Measurements from ENCODE around the gene PTP4A2.
A peak's percentile ranks its signal among the peaks of the same experiment; 100 is the strongest.

PTP4A2 gene

GRCh38 chr1:31939484-31940329 is 1.5 kb upstream of the PTP4A2 start:
- Histone ChIP-seq H3K4me3 (ENCODE audit: low read depth in 1 of 2, low read length in 2 of 2) (peak overlapping the region in 1 of 2 experiments; percentile 21; a peak in 1 of 4 replicates), H3K9me3 (ENCODE audit: insufficient read depth, low read length, severe bottlenecking) (no peaks in the 10 kb centered on the region), H3K27ac (ENCODE audit: low read length) (peak overlapping the region; percentile 73), H3K27me3 (ENCODE audit: insufficient read depth, low read length, poor library complexity) (no peaks in the 10 kb centered on the region), H3K9ac (ENCODE audit: low read depth, low read length) (peak overlapping the region; percentile 44), H4K20me1 (ENCODE audit: insufficient read depth, low read length) (peaks cover 23% of the 10 kb centered on the region), H3K79me2 (ENCODE audit: insufficient read depth, low read length) (peaks cover 76% of the 10 kb centered on the region), H3K36me3 (ENCODE audit: insufficient read depth, low read length) (peaks cover 22% of the 10 kb centered on the region; the same call in 1 of the 2 replicates), H3K4me1 (ENCODE audit: insufficient read depth, low read length) (peaks cover 80% of the 10 kb centered on the region), H2AFZ (ENCODE audit: low read depth, low read length) (peak overlapping the region; percentile 28; the same call in 1 of the 2 replicates), H3K4me2 (ENCODE audit: insufficient read depth, low read length) (peak overlapping the region; percentile 41)
- TF ChIP-seq EZH2 (IDR thresholded peaks at IDR 0.05; ENCODE audit: borderline replicate concordance, low read depth, low read length, severe bottlenecking) = no peak
- peak; percentile 79 for TF ChIP-seq CTCF (IDR thresholded peaks at IDR 0.05; ENCODE audit: borderline replicate concordance, extremely low read depth, low read length, poor library complexity, severe bottlenecking)
- DNase-seq (peak; percentile 90), ATAC-seq (ENCODE audit: insufficient read depth, low read depth) (peak; percentile 54)

DNA sequence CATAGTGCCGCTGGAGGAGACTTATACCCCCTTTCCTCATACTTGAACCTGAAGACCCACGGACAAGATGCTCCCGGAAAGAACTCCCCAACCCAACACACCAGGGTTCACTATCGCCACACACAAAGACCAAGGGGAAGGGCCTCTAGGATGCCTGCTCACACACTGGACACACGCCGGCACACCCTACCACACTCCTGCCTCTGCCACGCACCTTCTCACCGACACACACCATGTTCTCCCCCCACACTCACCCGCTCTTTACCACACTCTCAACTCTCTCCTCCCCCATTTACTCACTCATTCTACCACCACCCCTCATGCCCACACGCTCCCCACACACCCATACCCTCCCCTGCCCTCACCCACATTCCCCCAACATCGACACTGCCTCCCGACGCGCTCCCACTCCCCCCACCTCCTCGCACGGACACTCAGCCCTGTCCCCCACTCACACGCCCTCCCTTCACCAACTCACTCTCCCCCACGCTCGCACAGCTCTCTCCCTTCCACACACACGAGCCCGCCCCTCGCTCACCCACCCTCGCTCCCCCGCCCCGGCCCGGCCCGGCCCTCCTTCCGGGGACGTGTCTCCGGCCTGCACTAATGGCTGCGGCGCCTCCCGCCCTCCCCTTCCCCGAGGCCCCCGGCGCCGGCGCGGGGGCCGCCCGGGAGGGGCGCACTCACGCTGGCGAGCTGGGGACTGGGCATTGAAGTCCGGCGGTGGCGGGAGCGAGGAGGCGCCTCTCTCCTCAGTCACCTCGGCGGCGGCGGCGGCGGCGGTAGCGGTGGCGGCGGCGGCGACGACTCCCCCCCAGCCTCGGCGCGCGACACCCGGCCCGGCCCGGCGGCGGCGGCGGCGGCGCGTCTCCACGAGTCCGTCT is 626 bp downstream of the PTP4A2 start:
- Histone ChIP-seq H3K4me1 (ENCODE audit: insufficient read depth, low read length) (peaks cover 80% of the 10 kb centered on the region), H2AFZ (ENCODE audit: low read depth, low read length) (no peak overlapping the region), H3K9me3 (ENCODE audit: insufficient read depth, low read length, severe bottlenecking) (no peaks in the 10 kb centered on the region), H3K27me3 (ENCODE audit: insufficient read depth, low read length, poor library complexity) (no peaks in the 10 kb centered on the region), H3K27ac (ENCODE audit: low read length) (peak overlapping the region; percentile 96), H3K4me3 (ENCODE audit: low read depth in 1 of 2, low read length in 2 of 2) (peak overlapping the region; percentile 63 to 86), H4K20me1 (ENCODE audit: insufficient read depth, low read length) (peaks cover 29% of the 10 kb centered on the region), H3K9ac (ENCODE audit: low read depth, low read length) (peak overlapping the region; percentile 85), H3K79me2 (ENCODE audit: insufficient read depth, low read length) (peaks cover 89% of the 10 kb centered on the region), H3K36me3 (ENCODE audit: insufficient read depth, low read length) (peaks cover 36% of the 10 kb centered on the region; the same call in 1 of the 2 replicates), H3K4me2 (ENCODE audit: insufficient read depth, low read length) (peak overlapping the region; percentile 66)
- DNase-seq = peak; percentile 81
- no peak for TF ChIP-seq EZH2 (IDR thresholded peaks at IDR 0.05; ENCODE audit: borderline replicate concordance, low read depth, low read length, severe bottlenecking)
- peak; percentile 16 for TF ChIP-seq CTCF (IDR thresholded peaks at IDR 0.05; ENCODE audit: borderline replicate concordance, extremely low read depth, low read length, poor library complexity, severe bottlenecking)
- peak; percentile 44 for ATAC-seq (ENCODE audit: insufficient read depth, low read depth)

DNA sequence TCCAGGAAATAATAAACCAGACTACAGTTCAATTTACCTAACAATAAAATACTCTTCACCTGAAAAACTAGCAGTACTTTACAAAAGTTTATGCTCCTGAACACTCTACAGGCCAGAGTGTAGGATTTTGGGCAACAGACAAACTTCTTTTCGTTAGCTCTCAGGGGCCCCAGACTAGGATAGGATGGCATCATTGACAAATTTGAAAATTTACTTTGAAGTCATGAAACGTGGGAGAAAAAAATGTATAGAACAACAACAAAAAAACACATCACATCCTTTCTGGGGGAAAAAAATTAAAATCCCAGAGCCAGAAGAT is 1.2 kb downstream of the PTP4A2 start:
- H3K9me3 ChIP-seq (ENCODE audit: insufficient read depth, low read length, severe bottlenecking) = no peaks in the 10 kb centered on the region
- H3K9ac ChIP-seq (ENCODE audit: low read depth, low read length) = peak overlapping the region; percentile 85
- no peak for TF ChIP-seq EZH2 (IDR thresholded peaks at IDR 0.05; ENCODE audit: borderline replicate concordance, low read depth, low read length, severe bottlenecking)
- no peak for TF ChIP-seq CTCF (IDR thresholded peaks at IDR 0.05; ENCODE audit: borderline replicate concordance, extremely low read depth, low read length, poor library complexity, severe bottlenecking)
- ATAC-seq (ENCODE audit: insufficient read depth, low read depth) (no peak), DNase-seq (no peak)
- peaks cover 38% of the 10 kb centered on the region; the same call in 1 of the 2 replicates for H3K36me3 ChIP-seq (ENCODE audit: insufficient read depth, low read length)
- H3K4me2 ChIP-seq (ENCODE audit: insufficient read depth, low read length) = peak overlapping the region; percentile 66
- peaks cover 90% of the 10 kb centered on the region for H3K79me2 ChIP-seq (ENCODE audit: insufficient read depth, low read length)
- peaks cover 29% of the 10 kb centered on the region for H4K20me1 ChIP-seq (ENCODE audit: insufficient read depth, low read length)
- H3K27me3 ChIP-seq (ENCODE audit: insufficient read depth, low read length, poor library complexity) = no peaks in the 10 kb centered on the region
- H2AFZ ChIP-seq (ENCODE audit: low read depth, low read length) = no peak overlapping the region
- H3K27ac ChIP-seq (ENCODE audit: low read length) = peak overlapping the region; percentile 96
- peaks cover 80% of the 10 kb centered on the region for H3K4me1 ChIP-seq (ENCODE audit: insufficient read depth, low read length)
- peak overlapping the region; percentile 63 to 86 for H3K4me3 ChIP-seq (ENCODE audit: low read depth in 1 of 2, low read length in 2 of 2)

All from DND-41 (cell line).